HUES64 (cell line): ENCODE data around the gene KDM4B.

ENCODE experiments used
- H3K27ac ChIP-seq: 2 replicates; pipeline ENCODE4 v1.7.0; 2013; ENCODE audit warnings: low read depth, low read length, inconsistent platforms
- H3K27me3 ChIP-seq: 2 replicates; pipeline ENCODE4 v1.6.1; 2013; ENCODE audit warnings: mild to moderate bottlenecking, low read length; ENCODE audit not compliant: insufficient read depth
- H3K36me3 ChIP-seq: 2 replicates; pipeline ENCODE4 v1.6.1; 2013; ENCODE audit warnings: mild to moderate bottlenecking, low read length; ENCODE audit not compliant: insufficient read depth
- H3K4me1 ChIP-seq: 2 replicates; pipeline ENCODE4 v1.6.1; 2013; ENCODE audit warnings: mild to moderate bottlenecking, low read length, moderate library complexity; ENCODE audit not compliant: insufficient read depth
- H3K4me3 ChIP-seq: 2 replicates; pipeline ENCODE4 v1.5.1; 2013; ENCODE audit warnings: mild to moderate bottlenecking, low read length, moderate library complexity
- H3K9ac ChIP-seq: 2 replicates; pipeline ENCODE4 v1.6.1; 2013; ENCODE audit warnings: mild to moderate bottlenecking, low read depth, low read length
- H3K9me3 ChIP-seq: 2 replicates; pipeline ENCODE4 v1.6.1; 2013; ENCODE audit warnings: low read depth, low read length; ENCODE audit not compliant: insufficient read depth
- WGBS: fragments of 150-250, 120-280 bp; methylation state at CpG from one replicate; pipeline ENCODE4 v1.1.7; 2013; ENCODE audit warnings: missing lambda C conversion rate; 5-methylcytosine and 5-hydroxymethylcytosine counted together

KDM4B gene

GRCh38 chr19:5113633-5114586 lies 145.0 kb downstream of the KDM4B start:
- Histone ChIP-seq H3K4me3 (no peak overlapping the region), H3K27me3 (no peaks in the 10 kb centered on the region), H3K36me3 (no peaks in the 10 kb centered on the region), H3K4me1 (peaks cover 16% of the 10 kb centered on the region), H3K27ac (peak overlapping the region; percentile 80; the same call in 1 of the 2 replicates), H3K9ac (peak overlapping the region; percentile 42; the same call in 1 of the 2 replicates), H3K9me3 (no peaks in the 10 kb centered on the region)
- WGBS = 89% methylated on average over 43 of the region's 43 CpGs

DNA sequence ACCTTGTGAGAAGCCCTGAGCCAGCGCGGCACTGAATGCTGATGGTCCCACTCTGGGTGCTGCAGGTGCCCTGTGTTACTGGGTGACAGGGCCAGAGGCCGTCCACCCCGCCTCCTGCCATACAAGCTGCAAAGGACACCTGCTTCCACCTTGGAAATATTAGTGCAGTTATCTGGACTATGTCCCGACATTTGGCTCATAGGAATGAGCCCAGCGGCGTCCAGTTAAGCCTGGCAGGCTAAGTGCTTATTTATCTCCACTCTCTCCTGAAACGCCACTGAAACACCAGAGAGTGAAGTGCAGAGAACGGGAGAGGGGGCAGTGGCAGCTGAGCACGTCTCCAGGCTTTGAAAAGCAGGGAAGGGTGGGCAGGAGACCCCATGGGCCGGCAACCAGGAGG lies 145.8 kb downstream of the KDM4B start:
- Histone ChIP-seq H3K9ac (0 out of 2 replicates have a peak overlapping the region, but pooled peaks have one; percentile 32), H3K27ac (peak overlapping the region; percentile 71; the same call in 1 of the 2 replicates), H3K4me3 (no peak overlapping the region), H3K27me3 (no peaks in the 10 kb centered on the region), H3K36me3 (no peaks in the 10 kb centered on the region), H3K4me1 (peaks cover 13% of the 10 kb centered on the region), H3K9me3 (no peaks in the 10 kb centered on the region)
- 78% methylated on average over 11 of the region's 11 CpGs for WGBS

DNA sequence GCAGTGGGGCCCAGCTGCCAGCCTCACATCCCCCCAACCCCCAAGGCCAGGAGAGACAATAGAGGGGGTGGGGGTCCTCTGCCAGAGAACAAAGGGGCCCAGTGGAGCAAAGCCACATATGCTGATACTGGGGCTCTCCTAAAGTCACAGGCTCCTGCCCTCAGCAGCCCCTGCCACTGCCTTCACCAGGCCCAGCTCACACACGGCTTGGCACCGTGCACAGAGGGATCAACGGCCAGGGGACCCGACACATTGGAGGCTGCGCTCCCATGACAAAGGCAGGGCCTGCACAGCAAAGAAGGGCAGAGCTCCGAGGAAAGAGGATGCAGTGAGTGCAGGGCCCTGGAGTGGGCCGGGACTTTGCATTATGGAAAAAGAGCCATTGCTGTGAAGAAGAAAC lies 146.4 kb downstream of the KDM4B start:
- Histone ChIP-seq H3K9ac (no peak overlapping the region), H3K4me3 (no peak overlapping the region), H3K9me3 (no peaks in the 10 kb centered on the region), H3K36me3 (no peaks in the 10 kb centered on the region), H3K27ac (peak overlapping the region; percentile 54; the same call in 1 of the 2 replicates), H3K4me1 (peaks cover 13% of the 10 kb centered on the region), H3K27me3 (no peaks in the 10 kb centered on the region)
- 76% methylated on average over 7 of the region's 7 CpGs for WGBS

GRCh38 chr19:5115771-5116202 lies 146.9 kb downstream of the KDM4B start:
- Histone ChIP-seq H3K4me3 (no peak overlapping the region), H3K4me1 (peaks cover 13% of the 10 kb centered on the region), H3K9me3 (no peaks in the 10 kb centered on the region), H3K36me3 (no peaks in the 10 kb centered on the region), H3K27ac (peak overlapping the region; percentile 54; the same call in 1 of the 2 replicates), H3K27me3 (no peaks in the 10 kb centered on the region), H3K9ac (no peak overlapping the region)
- WGBS = 87% methylated on average over 6 of the region's 6 CpGs

DNA sequence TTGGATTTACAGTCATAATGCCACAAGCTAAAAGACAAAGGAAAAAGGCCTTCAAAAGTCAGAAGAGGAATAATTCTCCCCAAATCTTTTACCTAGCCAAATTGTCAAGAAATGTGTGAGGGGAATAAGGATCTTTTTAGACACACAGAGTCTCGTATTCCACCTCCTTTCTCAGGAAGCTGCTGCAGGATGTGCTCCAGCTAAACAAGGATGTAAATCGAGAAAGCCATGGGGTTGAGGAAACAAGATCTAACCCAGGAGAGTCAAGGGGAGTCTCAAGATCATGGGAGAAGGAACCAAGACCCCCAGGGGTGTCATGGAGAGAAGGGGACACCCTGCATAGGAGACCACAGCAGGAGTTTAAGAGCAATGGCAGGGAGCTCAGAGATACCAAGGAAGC lies 147.4 kb downstream of the KDM4B start:
- Histone ChIP-seq H3K9me3 (no peaks in the 10 kb centered on the region), H3K36me3 (no peaks in the 10 kb centered on the region), H3K27me3 (no peaks in the 10 kb centered on the region), H3K4me3 (no peak overlapping the region), H3K27ac (no peak overlapping the region), H3K4me1 (peaks cover 13% of the 10 kb centered on the region), H3K9ac (no peak overlapping the region)
- 87% methylated on average over 2 of the region's 2 CpGs for WGBS

- Histone ChIP-seq H3K27ac (no peak overlapping the region), H3K4me3 (no peak overlapping the region), H3K27me3 (no peaks in the 10 kb centered on the region), H3K9me3 (no peaks in the 10 kb centered on the region), H3K36me3 (no peaks in the 10 kb centered on the region), H3K4me1 (peaks cover 11% of the 10 kb centered on the region), H3K9ac (no peak overlapping the region)
- 91% methylated on average over 12 of the region's 12 CpGs for WGBS
Measured at GRCh38 chr19:5117421-5117820, 148.5 kb downstream of the KDM4B start.

DNA sequence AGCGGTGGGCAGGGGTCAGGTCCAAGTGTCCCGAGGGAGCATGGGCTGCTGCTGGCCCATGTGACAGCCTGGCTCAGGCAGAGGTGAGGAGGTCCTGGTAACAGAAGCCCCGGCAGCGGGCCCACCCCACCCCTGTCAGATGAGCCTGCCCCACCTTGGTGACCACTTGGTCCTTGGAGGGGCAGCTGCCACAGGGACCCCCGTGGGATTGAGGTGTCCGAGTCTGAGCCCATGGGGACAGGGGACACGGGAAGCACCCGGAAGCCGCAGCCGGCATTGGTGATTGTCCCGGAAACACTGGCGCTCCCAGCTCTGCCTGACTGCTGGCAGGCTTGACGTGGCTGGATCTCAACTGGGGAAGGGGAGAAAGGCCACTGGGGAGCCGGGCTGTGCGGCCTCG lies 149.1 kb downstream of the KDM4B start:
- no peaks in the 10 kb centered on the region for H3K27me3 ChIP-seq
- H3K9me3 ChIP-seq = no peaks in the 10 kb centered on the region
- H3K4me1 ChIP-seq = peaks cover 7% of the 10 kb centered on the region; the same call in 1 of the 2 replicates
- 90% methylated on average over 16 of the region's 16 CpGs for WGBS
- no peak overlapping the region for H3K9ac ChIP-seq
- no peak overlapping the region for H3K4me3 ChIP-seq
- no peaks in the 10 kb centered on the region; the same call in 1 of the 2 replicates for H3K36me3 ChIP-seq
- H3K27ac ChIP-seq = no peak overlapping the region

- Histone ChIP-seq H3K27me3 (no peaks in the 10 kb centered on the region), H3K9ac (no peak overlapping the region)
- WGBS = 91% methylated on average over 40 of the region's 40 CpGs
Measured at GRCh38 chr19:5119297-5119998, 150.5 kb downstream of the KDM4B start.

DNA sequence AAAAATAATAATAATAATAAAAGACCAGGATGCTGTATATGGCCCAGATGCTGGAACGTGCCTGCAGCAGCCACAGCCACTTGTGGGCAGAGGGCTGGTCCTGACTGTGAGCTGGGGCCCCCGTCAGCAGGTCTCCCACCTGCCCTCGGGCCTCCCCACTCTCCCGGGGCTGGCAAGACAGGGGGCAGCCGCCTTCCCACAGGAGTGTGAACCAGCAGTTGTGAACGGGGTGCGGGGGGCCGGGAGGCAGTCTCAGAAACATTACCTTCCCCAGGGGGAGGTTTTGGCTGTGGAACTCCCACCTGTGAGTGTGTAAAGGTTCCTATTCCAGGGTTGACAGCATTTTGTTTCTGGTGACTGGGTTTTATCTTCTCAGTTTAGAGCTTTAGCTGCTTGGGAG lies 151.4 kb downstream of the KDM4B start:
- Histone ChIP-seq H3K4me3 (no peak overlapping the region), H3K9me3 (no peaks in the 10 kb centered on the region), H3K36me3 (no peaks in the 10 kb centered on the region; the same call in 1 of the 2 replicates), H3K27ac (no peak overlapping the region), H3K9ac (no peak overlapping the region), H3K4me1 (peaks cover 9% of the 10 kb centered on the region), H3K27me3 (no peaks in the 10 kb centered on the region)
- 96% methylated on average over 8 of the region's 8 CpGs for WGBS

More at GRCh38 chr19:5119297-5119998, 150.5 kb downstream of the KDM4B start:
- no peak overlapping the region for H3K4me3 ChIP-seq
- no peaks in the 10 kb centered on the region for H3K9me3 ChIP-seq
- no peaks in the 10 kb centered on the region; the same call in 1 of the 2 replicates for H3K36me3 ChIP-seq
- peaks cover 11% of the 10 kb centered on the region; the same call in 1 of the 2 replicates for H3K4me1 ChIP-seq
- H3K27ac ChIP-seq = no peak overlapping the region

DNA sequence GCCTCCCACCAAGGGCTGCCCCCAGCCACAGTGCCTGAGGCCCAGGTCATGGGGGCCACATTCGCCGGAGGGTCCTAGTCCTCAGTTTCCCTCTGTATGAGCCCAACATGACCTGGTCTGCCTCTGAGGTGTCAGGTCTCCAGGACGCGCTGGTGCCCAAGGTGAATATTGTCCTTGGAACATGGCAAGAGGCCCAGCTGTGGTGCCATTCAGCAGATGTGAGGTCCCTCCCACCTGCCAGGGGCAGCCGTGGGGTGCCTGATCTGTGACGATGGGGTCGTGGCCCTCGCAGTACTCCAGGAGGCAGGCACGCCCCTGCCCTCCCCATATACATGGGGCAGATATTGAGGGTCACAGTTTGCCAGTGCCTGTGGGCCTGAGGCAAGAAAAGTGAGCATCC lies 151.9 kb downstream of the KDM4B start:
- Histone ChIP-seq H3K27ac (no peak overlapping the region), H3K27me3 (no peaks in the 10 kb centered on the region), H3K4me3 (no peak overlapping the region), H3K4me1 (peaks cover 9% of the 10 kb centered on the region), H3K9ac (no peak overlapping the region), H3K9me3 (no peaks in the 10 kb centered on the region), H3K36me3 (no peaks in the 10 kb centered on the region; the same call in 1 of the 2 replicates)
- WGBS = 87% methylated on average over 9 of the region's 9 CpGs
